GM21737 (cell line): ENCODE measurements around the gene TMEM59.

Source experiments
- ATAC-seq: cut with Tn5 transposase; IDR thresholded peaks from one replicate; pipeline ENCODE4 v1.9.1; 2021; ENCODE audit warnings: mild to moderate bottlenecking, moderate library complexity; ENCODE audit not compliant: unreplicated experiment

Gene TMEM59

GRCh38 chr1:53986458-53986857 lies 66.5 kb downstream of the TMEM59 start:
- no peak for ATAC-seq

- ATAC-seq = no peak
Measured at GRCh38 chr1:53984726-53985125, 68.3 kb downstream of the TMEM59 start.

- ATAC-seq = no peak
Measured at GRCh38 chr1:53982763-53983104, 70.3 kb downstream of the TMEM59 start.

DNA sequence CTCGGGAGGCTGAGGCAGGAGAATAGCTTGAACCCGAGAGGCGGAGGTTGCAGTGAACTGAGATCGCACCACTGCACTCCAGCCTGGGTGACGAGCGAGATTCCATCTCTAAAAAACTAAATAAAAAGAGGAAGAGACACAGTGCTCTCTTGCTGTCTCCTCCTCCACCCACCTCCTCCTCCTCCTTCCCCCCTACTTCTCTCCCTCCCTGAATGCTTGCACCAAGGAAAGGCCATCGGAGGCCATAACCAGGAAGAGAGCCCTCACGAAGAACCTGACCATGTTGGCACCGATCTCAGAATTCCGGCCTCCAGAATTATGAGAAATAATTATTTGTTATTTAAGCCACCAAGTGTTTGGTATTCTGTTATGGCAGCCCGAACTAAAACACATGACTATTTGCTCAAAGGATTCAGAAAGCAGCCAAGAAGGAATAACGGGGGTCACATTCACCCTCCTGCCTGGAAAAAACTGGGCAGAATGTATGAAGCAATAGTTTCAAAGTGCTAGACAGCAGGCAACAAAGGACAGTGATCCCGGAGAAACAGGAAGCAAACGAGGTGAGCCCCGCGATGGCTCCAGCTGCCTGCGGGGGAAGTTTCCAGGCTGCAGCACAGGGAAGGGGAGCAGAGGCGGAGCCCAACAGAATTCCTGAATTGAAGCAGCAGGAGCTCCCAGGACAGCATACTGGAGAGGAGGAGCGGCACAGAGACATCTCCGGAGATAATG lies 70.8 kb downstream of the TMEM59 start:
- no peak for ATAC-seq

DNA sequence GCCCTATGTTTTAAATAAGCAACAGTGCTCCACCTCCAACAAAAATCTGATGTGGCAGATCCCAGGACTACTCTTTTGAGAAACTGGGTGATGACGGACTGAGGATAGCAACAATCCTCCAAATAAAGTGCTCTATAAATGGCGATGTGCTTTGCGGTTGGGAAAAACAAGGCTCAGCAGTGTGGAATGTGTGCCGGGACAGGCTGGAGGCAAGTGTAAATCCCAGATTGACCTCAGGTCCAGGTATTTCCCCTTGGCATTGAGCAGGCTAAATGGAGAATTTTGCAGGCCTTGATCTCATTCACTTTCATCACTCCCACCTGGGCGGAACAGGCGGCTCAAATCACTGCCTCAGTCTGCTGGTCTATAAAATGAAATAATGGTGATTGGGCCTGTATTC lies 71.8 kb downstream of the TMEM59 start:
- no peak for ATAC-seq

DNA sequence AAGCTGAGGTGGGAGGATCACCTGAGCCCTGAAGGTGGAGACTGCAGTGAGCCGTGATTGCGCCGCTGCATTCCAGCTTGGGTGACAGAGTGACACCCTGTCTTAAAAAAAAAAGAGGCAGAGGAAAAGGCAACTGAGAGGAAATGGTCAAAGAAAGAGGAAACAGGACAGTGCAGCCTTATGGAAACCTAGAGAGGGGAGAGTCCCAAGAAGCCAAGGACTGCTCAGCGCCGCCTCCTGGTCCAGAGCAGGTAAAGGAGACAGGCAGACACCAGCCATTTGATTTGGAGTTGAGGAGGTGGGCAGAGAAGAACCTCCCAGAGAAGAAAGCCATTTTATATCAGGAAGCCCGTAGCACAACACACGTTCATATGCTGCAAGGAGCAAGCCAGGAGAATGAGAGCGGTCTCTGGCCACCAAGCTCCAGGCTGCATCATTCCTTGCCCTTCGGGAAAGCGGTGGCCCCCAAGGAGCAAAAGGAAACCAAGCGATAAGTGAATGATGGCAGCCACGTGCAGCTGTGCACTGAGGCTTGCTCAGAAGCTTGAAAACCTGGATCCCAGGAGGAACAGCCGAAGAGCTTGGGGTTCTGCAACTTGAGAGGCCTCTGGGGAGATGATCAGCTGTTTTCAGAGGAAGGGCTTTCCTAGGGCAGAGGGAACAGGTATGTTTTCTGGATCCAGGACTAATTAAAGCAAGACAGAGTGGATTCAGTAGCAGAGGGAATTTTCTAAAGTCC lies 73.1 kb downstream of the TMEM59 start:
- ATAC-seq = no peak
